Stimulated activated CD4-positive, alpha-beta T cell treated with anti-CD3 and anti-CD28 coated beads, Interleukin-15, amount 100 ng/mL, for 1 hour (primary cell): Measurements from ENCODE around the gene LGALS7B.
"Not testable (repeated sequence)": the region's sequence is repeated elsewhere in the genome, so short reads cannot be mapped to it uniquely, and the experiment has no call there.

Experiments used
- DNase-seq, 2 donors: peaks; one replicate each; pipeline ENCODE4 v3.0.0-alpha.2; 2020; ENCODE audit warnings: low read depth in 1 of 2, low spot score in 1 of 2

LGALS7B gene

GRCh38 chr19:38816131-38816750, 27.2 kb downstream of the LGALS7B start:
- DNase-seq: no peak

DNA sequence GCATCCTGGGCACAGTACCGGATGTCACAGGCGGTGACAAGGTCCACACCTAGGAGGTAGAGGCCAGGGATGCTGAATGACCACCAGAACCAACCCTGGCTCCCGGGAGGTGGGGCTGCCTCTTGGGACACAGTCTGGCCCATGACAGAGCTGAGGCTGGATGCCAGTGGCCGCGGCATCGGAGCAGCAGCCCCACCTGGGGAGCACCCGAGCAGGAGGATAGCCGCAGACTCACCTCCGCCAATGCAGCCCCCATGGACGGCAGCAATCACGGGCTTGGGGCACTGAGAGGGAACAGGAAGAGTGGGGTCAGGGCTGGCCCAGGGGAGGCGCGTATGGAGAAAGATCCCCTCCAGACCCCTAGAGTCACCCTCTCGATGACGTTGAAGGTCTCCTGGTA, 28.1 kb downstream of the LGALS7B start:
- DNase-seq: no peak

- no peak for DNase-seq
These were observed 30.4 kb downstream of the LGALS7B start for GRCh38 chr19:38819231-38819920.

- DNase-seq: not testable (repeated sequence)
These were observed 32.3 kb downstream of the LGALS7B start for GRCh38 chr19:38821230-38821825.

DNA sequence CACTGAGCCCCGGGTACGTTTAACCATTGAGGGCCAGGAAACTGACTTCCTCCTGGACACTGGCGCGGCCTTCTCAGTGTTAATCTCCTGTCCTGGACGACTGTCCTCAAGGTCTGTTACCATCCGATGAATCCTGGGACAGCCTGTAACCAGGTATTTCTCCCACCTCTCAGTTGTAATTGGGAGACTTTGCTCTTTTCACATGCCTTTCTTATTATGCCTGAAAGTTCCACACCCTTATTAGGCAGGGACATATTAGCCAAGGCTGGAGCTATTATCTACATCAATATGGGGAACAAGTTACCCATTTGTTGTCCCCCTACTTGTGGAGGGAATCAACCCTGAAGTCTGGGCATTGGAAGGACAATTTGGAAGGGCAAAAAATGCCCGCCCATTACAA, 36.9 kb downstream of the LGALS7B start:
- not testable (repeated sequence) for DNase-seq

- no peak for DNase-seq
These were observed 38.0 kb downstream of the LGALS7B start for GRCh38 chr19:38826856-38827551.

DNA sequence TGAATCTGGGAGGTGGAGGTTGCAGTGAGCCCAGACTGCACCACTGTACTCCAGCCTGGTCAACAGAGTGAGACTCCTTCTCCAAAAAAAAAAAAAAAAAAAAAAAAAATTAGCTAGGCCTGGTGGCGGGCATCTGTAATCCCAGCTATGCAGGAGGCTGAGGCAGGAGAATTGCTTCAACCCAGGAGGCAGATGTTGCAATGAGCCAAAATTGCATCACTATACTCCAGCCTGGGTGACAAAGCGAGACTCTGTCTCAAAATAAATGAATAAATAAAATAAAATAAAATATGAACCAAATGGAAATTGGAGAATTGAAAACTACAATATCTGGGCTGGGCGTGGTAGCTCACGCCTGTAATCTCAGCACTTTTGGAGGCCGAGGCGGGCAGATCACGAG, 40.2 kb downstream of the LGALS7B start:
- DNase-seq: not testable (repeated sequence)

DNA sequence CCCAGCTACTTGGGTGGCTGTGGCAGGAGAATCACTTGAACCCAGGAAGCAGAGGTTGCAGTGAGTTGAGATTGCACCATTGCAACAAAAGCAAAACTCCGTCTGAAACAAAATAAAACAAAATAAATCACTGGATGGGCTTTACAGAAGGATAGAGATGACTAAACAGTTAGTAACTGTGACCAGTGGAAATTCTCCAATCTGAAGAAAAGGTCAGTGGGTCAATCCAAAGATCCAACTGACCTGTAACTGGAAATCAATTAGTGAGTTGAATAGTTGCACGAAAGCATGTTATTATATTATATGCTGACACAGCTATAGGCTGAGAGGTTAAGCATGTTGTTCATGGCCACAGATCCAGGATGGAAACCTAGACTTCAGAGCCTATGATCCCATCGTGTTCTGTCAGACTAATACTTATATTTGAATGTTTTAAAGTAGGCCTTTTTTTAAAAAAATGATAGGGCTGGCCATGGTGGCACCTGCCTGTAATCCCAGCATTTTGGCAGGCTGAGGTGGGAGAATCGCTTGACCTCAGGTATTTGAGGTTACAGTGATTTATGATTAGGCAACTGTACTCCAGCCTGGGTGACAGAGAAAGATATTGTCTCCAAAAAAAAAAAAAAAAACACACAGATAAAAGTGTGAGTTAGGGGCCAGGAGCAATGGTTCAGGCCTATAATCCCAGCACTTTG, 41.2 kb downstream of the LGALS7B start:
- no peak for DNase-seq

DNA sequence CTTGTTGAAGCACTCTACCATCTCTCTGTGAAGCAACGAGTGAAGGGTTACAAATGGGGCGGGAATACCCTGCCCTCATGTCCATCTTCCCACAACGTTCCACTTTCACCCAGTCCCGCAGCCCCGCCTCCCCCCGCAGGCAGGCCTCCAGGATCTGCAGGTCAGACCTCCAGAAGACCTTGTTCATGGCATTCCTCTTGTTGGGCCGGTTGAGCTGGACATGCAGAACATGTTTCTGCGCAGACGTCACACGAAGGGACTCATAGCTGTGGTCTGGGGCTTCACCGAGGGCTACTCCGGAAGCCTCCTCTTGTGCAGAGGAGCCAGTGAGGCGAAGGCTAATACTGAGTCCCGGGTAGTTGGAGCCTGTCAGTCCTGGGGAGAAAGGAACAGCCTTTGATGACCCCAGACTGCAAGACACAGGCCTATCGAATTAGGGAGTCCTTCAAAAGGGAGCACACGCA, 42.2 kb downstream of the LGALS7B start:
- no peak for DNase-seq

DNA sequence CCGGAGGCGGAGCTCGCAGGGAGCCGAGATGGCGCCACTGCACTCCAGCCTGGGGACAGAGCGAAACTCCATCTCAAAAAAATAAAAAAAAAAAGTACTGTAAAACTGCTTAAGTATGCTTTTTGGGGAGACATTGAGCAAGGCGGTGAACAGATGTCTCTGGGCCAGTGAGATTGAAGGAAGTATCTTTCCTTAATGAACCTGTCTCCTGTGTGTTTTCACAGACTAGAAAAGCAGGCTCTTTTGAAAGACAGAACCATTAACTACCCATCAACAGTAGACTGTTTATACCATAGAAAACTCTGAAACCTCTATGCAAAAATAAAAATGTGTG, 44.1 kb downstream of the LGALS7B start:
- DNase-seq: no peak

DNA sequence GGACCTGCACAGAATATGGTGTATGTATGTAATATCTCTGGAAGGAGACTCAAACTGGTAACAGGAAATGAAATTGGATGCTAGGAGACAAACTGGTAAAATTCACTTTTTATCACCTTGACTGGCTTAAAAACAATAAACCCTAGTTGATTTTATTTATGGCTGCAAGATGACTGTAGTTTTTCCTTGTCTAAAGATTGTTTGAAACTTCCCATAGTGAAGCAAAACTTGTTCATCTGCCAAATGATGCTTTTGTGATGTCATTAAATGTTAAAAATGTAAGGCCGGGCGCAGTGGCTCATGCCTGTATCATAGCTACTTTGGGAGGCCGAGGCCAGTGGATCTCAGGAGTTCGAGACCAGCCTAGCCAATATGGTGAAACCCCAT, 45.1 kb downstream of the LGALS7B start:
- no peak for DNase-seq

DNA sequence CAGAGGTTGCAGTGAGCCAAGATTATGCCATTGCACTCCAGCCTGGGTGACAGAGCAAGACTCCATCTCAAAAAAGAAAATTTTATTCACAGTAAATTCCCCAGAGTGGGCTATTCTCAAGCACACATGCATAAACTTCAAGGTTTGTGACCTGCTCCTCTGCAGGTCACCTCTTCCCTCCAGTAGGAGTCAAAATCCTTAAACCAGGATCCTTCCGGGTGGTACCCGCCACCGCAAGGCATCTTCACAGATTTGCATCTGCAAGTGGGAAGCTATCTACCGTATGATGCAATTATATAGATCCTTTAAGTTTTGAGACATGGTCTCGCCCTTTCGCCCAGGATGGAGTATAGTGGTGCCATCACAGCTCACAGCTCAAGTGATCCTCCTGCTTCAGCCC, 45.6 kb downstream of the LGALS7B start:
- DNase-seq: no peak

DNA sequence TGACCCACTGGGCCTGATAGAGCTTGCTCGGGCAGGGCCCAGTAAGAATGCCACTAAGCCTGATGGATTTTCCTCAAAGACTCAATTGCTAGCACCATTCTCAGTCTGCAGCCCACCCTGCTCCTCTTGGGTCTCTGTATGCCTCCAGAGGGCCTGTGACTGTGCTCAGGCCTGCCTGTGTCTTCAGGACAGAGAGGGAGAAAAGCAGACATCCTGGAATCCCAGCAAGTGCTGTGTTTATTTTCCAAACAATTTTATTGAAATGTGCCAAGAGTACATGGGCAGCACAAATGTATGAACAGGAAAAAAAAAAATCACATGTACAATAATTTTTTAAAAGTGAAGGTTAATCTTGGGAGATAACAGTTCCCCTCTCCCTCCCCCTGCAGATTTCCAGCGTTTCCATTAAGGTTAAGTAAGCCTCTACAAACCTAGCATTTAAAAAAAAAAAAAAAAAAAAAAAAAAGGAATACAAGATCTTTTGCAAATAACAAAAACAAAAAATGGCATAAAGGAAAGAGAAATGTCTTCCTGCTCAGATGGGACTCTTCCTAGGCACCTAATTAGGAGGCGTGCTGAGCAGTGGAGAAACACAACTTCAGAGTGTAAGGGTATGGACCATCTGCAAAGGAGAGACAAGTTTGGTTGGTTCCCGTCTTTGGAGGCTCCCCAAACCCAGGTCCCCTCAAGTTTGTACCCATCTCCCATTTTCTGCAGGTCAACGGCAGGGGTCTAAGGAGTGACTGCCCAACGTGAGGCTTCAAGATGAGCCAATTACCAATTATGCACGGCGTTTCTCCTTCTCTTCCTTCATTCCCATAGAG, 47.4 kb downstream of the LGALS7B start:
- DNase-seq: no peak

GRCh38 chr19:38836983-38837626, 48.1 kb downstream of the LGALS7B start:
- no peak for DNase-seq

DNA sequence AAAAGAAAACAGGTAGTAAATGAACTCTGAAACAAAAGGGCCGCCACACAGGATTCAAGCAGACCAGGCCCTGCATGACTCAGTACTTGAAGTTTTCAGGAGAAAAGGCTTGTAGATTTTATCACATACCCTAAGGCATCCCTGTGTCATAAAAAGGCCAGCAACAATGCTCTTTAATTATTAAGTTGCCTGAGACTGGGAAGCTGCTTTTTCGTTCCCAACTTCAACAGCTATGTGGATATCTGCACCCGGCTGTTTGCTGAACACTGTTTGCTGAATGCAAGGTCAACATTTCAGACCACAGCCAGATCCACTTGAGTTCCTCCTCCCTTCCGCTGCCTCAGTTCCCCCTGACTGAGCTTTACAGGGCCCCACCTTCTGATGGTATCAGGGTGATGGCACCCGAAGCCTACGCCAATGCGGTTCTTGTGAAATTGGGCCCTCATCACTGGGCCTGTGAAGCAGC, 48.7 kb downstream of the LGALS7B start:
- no peak for DNase-seq

- DNase-seq: peak in 1 of 2 donors; percentile 29
These were observed 49.4 kb downstream of the LGALS7B start for GRCh38 chr19:38838208-38838985.

GRCh38 chr19:38838986-38839761, 50.2 kb downstream of the LGALS7B start:
- DNase-seq: no peak

- no peak for DNase-seq
These were observed 51.0 kb downstream of the LGALS7B start for GRCh38 chr19:38839816-38840582.
